HS-27A (cell line): Measurements from ENCODE around the gene SSBP3.

Source experiments
- DNase-seq: peaks from one replicate; pipeline ENCODE4 v3.0.0-alpha.2; 2012; ENCODE audit warnings: low read depth, missing footprints

SSBP3 gene

GRCh38 chr1:54176621-54177327 is 229.4 kb downstream of the SSBP3 start:
- no peak for DNase-seq
